ENCODE measurements around the gene PNPLA7. TPM values are rescaled to one million over a fixed set of nuclear protein-coding genes. Genes with fewer than 3 reads are reported as not detected.

Gene PNPLA7
- total and polyA plus RNA-seq, 7 donors: 1.2 to 22.3 (median 7.7) TPM

- 92% methylated on average over 37 to 38 of the region's 38 CpGs for WGBS, 3 donors
- H3K4me1 ChIP-seq: no peaks in the 10 kb centered on the region
- no peaks in the 10 kb centered on the region for H3K27me3 ChIP-seq (ENCODE audit: insufficient read depth in 3 of 3, low read length in 2 of 3)
- no peak for TF ChIP-seq CTCF (IDR thresholded peaks at IDR 0.05)
- H3K9me3 ChIP-seq: peaks cover under 1% of the 10 kb centered on the region
- intact Hi-C loops (cut with DNase I): no loop called here
- peaks cover 0 to 35% of the 10 kb centered on the region in 2 donors for H3K36me3 ChIP-seq (ENCODE audit: insufficient read depth in 1 of 2, low read depth in 1 of 2)
- no peak overlapping the region for H3K27ac ChIP-seq
- no peak for ATAC-seq
- DNase-seq: peak in 1 of 2 donors; percentile 36
- H3K4me3 ChIP-seq: no peak overlapping the region
Measured at GRCh38 chr9:137480686-137481683, 69.2 kb downstream of the PNPLA7 start.

GRCh38 chr9:137479892-137480685, 70.1 kb downstream of the PNPLA7 start:
- H3K27ac ChIP-seq: no peak overlapping the region
- 84 to 88% (median 87%) methylated on average over 32 of the region's 32 CpGs for WGBS, 3 donors
- H3K4me3 ChIP-seq: no peak overlapping the region
- H3K27me3 ChIP-seq (ENCODE audit: insufficient read depth in 3 of 3, low read length in 2 of 3): no peaks in the 10 kb centered on the region
- H3K4me1 ChIP-seq: no peaks in the 10 kb centered on the region
- no peak for ATAC-seq
- H3K36me3 ChIP-seq (ENCODE audit: insufficient read depth in 1 of 2, low read depth in 1 of 2): peaks cover 0 to 41% of the 10 kb centered on the region in 2 donors
- TF ChIP-seq CTCF (IDR thresholded peaks at IDR 0.05): no peak
- H3K9me3 ChIP-seq: peaks cover 9% of the 10 kb centered on the region
- DNase-seq: peak in 1 of 2 donors; percentile 50
- intact Hi-C loops (cut with DNase I): no loop called here

GRCh38 chr9:137478962-137479861, 71.0 kb downstream of the PNPLA7 start:
- DNase-seq: peak in 1 of 2 donors; percentile 46
- Histone ChIP-seq H3K9me3 (peaks cover 11% of the 10 kb centered on the region), H3K4me1 (no peaks in the 10 kb centered on the region), H3K27me3 (ENCODE audit: insufficient read depth in 3 of 3, low read length in 2 of 3) (no peaks in the 10 kb centered on the region), H3K27ac (no peak overlapping the region), H3K4me3 (no peak overlapping the region), H3K36me3 (ENCODE audit: insufficient read depth in 1 of 2, low read depth in 1 of 2) (peaks cover 0 to 41% of the 10 kb centered on the region in 2 donors)
- peak in 3 of 4 donors; percentile 9 to 51 (median 47) for ATAC-seq
- TF ChIP-seq CTCF (IDR thresholded peaks at IDR 0.05): no peak
- whole genome bisulfite sequencing, 3 donors: 45 to 48% (median 48%) methylated on average over 28 to 36 of the region's 36 CpGs
- intact Hi-C loops (cut with DNase I): no loop called here

- Histone ChIP-seq H3K27me3 (ENCODE audit: insufficient read depth in 3 of 3, low read length in 2 of 3) (no peaks in the 10 kb centered on the region), H3K9me3 (peaks cover 11% of the 10 kb centered on the region), H3K4me3 (no peak overlapping the region), H3K4me1 (no peaks in the 10 kb centered on the region), H3K27ac (no peak overlapping the region), H3K36me3 (ENCODE audit: insufficient read depth in 1 of 2, low read depth in 1 of 2) (peaks cover 0 to 41% of the 10 kb centered on the region in 2 donors)
- ATAC-seq (no peak), DNase-seq (peak in 1 of 2 donors; percentile 42)
- no peak for TF ChIP-seq CTCF (IDR thresholded peaks at IDR 0.05)
- intact Hi-C loops (cut with DNase I): no loop called here
- 67 to 76% (median 70%) methylated on average over 11 of the region's 11 CpGs for WGBS, 3 donors
Measured at GRCh38 chr9:137478613-137478961, 71.6 kb downstream of the PNPLA7 start.

Measured in psoas muscle (tissue), 8 donors.